GM23248 (cell line): ENCODE results near the gene PLCB2.

ENCODE experiments used
- EZH2 ChIP-seq: fragments of 200-600 bp; sonication (generic); IDR thresholded peaks from 2 replicates; pipeline ENCODE4 v1.6.1; 2018; ENCODE audit warnings: antibody characterized with exemption, mild to moderate bottlenecking; ENCODE audit not compliant: insufficient read depth, poor library complexity, severe bottlenecking
- EZH2phosphoT487 ChIP-seq: fragments of 200-600 bp; sonication (generic); IDR thresholded peaks from 2 replicates; pipeline ENCODE4 v1.6.1; 2018; ENCODE audit warnings: antibody characterized with exemption, moderate library complexity, mild to moderate bottlenecking, low read depth; ENCODE audit not compliant: insufficient read depth

DNA sequence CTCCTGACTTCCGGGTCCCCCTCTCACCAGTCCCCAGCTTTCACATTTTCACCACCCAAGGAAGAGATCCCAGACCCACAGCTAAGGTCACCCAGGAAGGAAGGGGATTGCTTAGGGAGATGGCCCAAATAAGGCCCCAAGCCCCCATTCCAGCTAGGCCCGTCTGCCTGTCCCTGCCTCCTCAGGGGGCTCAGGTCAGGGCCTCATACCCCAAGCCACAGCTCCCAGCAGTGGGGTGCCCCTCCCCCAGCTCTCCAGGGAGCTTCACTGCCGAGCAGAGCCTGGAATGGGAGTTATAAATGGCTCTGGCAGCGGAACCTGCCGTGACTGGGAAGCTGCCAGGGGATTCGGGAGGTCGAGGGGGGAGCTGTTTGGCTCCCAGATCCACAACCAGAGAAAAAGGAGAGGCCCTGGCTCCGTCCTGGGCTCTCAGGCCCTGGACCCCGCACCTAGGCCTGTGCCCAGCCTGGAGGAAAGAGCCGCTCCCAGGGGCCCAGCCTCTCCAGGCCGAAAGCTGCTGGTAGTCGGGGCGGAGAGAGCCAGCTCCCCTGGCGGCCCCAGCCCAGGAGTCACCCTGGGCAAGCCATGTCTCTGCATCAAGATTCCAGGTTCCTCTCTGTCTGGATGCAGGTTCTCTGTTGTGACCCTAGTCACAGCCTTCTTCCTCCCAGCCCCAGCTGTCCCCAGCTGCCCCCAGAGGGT is 32.5 kb upstream of the PLCB2 start:
- no peak for TF ChIP-seq EZH2phosphoT487
- no peak for TF ChIP-seq EZH2
